ENCODE results near the gene CASQ2.

Gene CASQ2

GRCh38 chr1:115768549-115768948 is at the start of gene CASQ2:
TSS of gene CASQ2 (minus strand) at chr1:115768714. CDS start at chr1:115768541, 173 bp downstream.
- no peak for DNase-seq (ENCODE audit: low read depth)

DNA sequence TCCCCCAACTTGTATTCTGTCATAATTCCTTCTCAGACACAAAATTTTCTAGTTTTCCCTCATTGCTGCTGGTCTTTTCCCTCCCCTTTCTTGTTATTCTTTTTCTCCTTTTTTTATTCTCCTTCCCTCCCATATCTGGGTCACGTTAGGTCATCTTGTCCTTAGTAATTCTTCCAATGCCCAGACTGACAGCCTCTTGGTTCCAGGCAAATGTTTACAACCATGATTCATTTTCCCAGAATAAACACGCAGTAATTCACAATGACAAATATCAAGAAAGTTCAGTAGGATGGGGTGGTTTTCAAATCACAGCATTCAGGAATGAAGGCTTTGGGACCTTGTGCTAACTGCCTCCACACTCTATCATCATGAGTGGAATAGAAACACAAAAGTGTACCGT is 47.2 kb upstream of the CASQ2 start:
- no peak for DNase-seq (ENCODE audit: low read depth)

DNA sequence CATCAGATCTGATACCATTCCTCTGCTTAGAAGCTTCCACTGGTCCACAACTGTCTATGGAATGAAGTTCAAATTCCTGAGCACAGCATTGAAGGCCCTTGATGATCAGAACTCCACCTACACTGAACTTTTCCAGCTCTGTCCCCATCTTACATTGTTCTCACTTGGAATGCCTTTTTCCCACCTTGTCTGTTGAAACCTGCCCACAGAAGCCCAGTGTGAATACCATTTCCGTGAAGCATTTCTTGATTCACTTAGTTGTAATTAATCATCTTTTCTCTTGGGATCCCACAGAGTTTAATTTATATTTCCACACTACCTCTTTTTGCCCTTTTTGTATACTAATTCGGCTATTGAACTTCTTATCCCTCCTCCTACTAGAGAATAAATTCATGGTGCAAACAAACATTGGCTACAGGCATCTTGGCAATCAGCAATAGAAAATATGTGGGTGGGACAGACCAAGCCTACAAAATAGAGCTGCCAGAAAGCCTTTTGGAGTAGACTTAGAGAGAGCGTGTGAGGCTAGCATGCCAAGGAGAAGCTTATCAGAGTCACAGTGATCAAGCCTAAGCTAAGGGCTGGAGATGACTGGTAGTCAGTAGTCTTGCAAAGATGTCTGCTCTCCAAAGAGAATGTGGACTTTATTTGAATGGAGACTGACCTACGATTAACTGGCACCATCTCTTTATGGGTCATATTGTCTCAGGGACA is 46.3 kb upstream of the CASQ2 start:
- no peak for DNase-seq (ENCODE audit: low read depth)

DNA sequence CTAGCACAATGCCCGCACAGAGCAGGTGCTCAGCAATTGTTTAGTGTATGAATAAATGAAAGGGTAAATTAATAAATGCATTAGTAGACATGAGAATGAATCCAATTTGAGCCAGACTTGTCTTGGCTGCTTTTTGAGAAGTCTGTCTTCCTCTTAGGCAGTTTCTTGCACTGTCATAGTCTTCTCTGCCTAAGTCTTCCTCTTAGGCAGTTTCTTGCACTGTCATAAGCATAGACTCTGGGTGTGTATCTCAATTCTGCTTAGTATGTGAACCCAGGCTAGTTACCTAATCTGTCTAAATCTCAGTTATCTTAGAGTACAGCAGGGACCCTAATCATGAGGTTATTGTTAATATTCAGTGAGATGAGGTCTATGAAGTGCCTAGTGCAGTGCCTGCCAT is 45.2 kb upstream of the CASQ2 start:
- DNase-seq (ENCODE audit: low read depth): no peak

DNA sequence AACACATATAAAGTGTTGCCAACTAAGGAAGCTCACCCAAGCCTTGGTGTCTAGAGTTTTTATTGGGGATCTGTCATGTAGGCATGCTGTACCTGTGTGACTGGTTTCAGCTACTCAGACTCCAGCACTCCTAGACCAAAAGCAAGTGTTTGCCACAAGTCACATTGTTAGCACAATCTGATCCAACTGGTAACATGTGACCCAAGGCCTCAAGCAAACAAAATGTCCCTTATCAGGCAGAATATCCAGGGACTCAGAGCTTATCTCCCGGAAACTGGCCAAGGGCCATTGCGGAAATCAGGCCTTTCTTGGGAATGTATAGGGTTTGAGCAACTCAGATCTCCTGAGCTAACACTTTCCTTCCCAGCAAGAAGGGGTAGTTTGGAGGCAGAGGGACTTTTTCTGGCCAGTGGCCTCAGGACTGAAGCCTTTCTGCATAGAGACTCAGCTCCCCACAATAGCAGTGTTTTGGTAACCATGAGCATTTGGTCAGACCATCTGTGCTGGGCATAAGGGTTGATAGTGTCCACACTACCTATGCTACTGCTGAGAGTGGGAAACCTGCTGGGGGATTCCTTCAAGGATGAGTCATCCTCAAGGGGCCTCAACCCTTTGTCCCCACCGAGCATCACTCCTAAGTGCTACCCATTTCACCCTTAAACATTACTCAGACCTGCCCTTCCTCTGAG is 42.8 kb upstream of the CASQ2 start:
- DNase-seq (ENCODE audit: low read depth): no peak

DNA sequence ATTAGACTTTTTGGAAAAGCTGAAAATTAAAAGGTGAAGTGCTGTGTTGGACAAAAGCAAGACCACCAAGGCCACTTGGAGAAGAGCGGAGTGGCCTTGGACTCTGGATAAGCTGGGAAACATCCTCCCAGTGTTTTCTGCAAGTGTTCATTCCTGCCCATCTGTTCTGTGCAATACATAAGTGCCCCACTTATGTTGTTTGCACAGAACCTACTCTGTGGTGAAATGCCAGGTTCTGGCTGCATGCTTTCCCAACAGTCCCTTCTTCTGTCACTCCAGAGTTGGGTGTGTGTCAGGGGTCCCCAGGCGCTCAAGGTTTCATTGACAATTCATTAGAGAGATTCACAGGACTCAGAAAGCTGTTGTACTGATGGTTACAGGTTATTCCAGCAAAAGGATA is 42.1 kb upstream of the CASQ2 start:
- no peak for DNase-seq (ENCODE audit: low read depth)

GRCh38 chr1:115809847-115810246 is 41.3 kb upstream of the CASQ2 start:
- DNase-seq (ENCODE audit: low read depth): no peak

- no peak for DNase-seq (ENCODE audit: low read depth)
These were observed 40.6 kb upstream of the CASQ2 start for GRCh38 chr1:115809076-115809475.

- DNase-seq (ENCODE audit: low read depth): no peak
These were observed 39.2 kb upstream of the CASQ2 start for GRCh38 chr1:115807723-115808122.

DNA sequence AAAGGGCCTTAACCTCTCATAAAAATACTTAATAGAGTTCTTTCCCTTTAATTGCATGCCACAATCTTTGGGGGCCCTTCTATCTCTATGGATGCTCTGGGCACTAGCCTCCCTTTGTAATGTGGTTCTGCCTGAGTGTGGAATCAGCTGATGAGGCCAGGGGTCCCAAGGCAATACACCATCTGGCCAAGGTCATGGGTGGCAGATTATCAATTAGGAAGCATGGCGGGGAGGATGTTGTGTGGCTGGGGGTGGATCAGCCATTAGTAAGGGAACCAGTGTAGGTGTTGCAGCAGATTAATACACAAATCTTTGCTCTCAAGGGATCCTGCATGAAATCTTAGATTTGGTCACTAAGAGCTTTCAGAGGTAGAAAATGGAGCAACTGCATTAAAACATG is 37.1 kb upstream of the CASQ2 start:
- no peak for DNase-seq (ENCODE audit: low read depth)

- no peak for DNase-seq (ENCODE audit: low read depth)
These were observed 33.9 kb upstream of the CASQ2 start for GRCh38 chr1:115802416-115802815.

- no peak for DNase-seq (ENCODE audit: low read depth)
These were observed 29.0 kb upstream of the CASQ2 start for GRCh38 chr1:115797486-115797885.

GRCh38 chr1:115796897-115797296 is 28.4 kb upstream of the CASQ2 start:
- DNase-seq (ENCODE audit: low read depth): no peak

- DNase-seq (ENCODE audit: low read depth): no peak
These were observed 27.5 kb upstream of the CASQ2 start for GRCh38 chr1:115796036-115796435.

DNA sequence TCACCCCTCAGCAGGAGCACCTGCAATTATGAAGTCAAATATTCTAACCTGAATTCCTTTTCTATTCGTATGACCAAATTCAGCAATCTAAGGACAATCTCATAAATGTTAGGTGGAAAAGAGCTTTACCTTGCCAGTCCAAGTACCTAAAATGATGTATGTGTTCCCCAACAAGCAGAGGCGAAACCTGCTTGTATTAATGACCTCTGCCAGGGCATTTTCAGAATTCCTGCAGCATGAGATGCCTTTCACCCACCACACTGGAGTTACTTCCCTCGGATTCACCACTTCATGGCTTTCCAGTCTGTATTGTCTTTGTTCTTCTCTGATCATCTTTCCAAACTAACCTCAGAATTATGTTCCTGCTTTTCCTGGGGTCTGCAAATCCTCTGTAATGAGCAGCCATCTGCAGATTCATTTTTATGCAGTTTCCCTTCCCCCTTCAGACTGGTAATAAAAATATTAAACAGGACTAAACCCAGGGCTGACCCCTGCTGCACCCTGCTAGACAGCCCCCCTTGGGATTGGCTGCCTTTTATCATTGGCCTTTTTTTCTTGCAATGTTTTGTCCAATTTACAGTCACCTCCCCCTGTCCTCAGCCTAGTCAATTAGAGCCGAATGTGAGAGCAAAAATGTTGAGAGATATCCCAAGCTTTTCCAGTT is 26.6 kb upstream of the CASQ2 start:
- DNase-seq (ENCODE audit: low read depth): no peak

DNA sequence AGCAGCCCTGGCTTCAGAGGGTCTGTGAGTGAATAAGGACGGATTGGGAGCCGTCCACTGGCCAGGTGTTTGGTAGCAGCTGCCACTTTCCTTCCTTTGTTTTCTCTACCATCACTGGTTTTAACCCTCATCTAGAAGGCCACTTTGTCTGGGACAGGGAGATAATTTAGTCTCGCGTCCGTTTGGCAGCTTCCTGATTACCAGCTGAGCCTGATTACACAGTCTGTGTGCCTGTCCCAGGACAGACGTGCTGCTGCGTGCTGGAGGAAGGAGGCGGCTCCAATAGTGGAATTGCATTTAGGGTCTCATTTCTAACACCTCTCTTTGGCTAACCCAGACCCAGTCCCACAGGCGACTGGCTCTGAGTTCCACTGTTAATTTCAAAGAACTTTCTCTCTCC is 24.6 kb upstream of the CASQ2 start:
- DNase-seq (ENCODE audit: low read depth): no peak

- DNase-seq (ENCODE audit: low read depth): no peak
These were observed 23.3 kb upstream of the CASQ2 start for GRCh38 chr1:115791816-115792215.

- no peak for DNase-seq (ENCODE audit: low read depth)
These were observed 22.3 kb upstream of the CASQ2 start for GRCh38 chr1:115790846-115791245.

- no peak for DNase-seq (ENCODE audit: low read depth)
These were observed 21.8 kb upstream of the CASQ2 start for GRCh38 chr1:115790356-115790755.

- no peak for DNase-seq (ENCODE audit: low read depth)
These were observed 14.8 kb upstream of the CASQ2 start for GRCh38 chr1:115783311-115783710.

- DNase-seq (ENCODE audit: low read depth): no peak
These were observed 14.2 kb upstream of the CASQ2 start for GRCh38 chr1:115782571-115783281.

GRCh38 chr1:115781851-115782250 is 13.3 kb upstream of the CASQ2 start:
- no peak for DNase-seq (ENCODE audit: low read depth)

- no peak for DNase-seq (ENCODE audit: low read depth)
These were observed 12.8 kb upstream of the CASQ2 start for GRCh38 chr1:115781343-115781742.
